ENCODE measurements around the gene ARHGEF11. TPM values are rescaled to one million over a fixed set of nuclear protein-coding genes. Genes with fewer than 3 reads are reported as not detected.
A peak's percentile ranks its signal among the peaks of the same experiment; 100 is the strongest.
"Not testable (repeated sequence)": the region's sequence is repeated elsewhere in the genome, so short reads cannot be mapped to it uniquely, and the experiment has no call there.

The ARHGEF11 gene
- total RNA-seq, 1 donor from 2014 or later = 24.0 TPM

DNA sequence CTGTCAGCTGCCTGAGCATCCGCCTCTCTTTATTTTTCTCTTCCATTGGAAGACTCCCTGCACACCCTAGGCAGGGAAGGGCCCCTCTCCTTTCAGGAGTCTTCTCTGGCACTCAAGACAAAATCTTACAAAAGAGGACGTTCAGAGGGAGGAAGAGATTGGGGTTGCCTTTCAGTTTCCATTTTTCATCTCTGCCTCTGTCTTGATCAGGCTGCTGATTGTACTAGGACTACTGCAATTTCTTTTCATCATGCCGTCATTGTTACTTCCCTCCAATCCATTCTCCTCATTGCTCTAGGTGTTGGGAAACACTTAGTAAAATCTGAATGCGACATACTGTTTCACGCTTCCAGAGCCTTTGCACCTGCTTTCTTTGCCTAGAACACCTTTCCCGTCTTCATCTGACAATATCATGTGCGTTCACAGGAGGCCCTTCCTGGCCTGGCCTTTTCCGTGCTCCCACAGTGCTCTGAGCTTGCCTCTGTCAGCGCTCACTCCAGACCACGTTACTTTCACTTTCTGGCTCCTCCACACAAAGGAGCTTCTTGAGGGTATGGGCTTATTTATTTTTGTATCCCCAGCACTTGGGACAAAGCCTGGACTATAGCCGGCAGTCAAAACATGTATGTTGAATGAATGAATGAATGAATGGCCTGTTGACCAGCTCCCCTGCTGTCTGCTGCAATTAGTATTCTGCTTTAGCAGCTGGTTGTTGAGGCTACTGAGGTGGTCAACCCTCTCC is 114.2 kb downstream of the ARHGEF11 start:
- Histone ChIP-seq H3K27ac (ENCODE audit: low read depth, low read length) (no peak overlapping the region), H3K9ac (ENCODE audit: low read depth in 1 of 3, low read length in 3 of 3) (no peak overlapping the region), H3K4me1 (ENCODE audit: control insufficient read depth in 3 of 3, insufficient read depth in 3 of 3, low read length in 3 of 3) (peaks cover 9 to 18% (median 15%) of the 10 kb centered on the region in 3 donors)

DNA sequence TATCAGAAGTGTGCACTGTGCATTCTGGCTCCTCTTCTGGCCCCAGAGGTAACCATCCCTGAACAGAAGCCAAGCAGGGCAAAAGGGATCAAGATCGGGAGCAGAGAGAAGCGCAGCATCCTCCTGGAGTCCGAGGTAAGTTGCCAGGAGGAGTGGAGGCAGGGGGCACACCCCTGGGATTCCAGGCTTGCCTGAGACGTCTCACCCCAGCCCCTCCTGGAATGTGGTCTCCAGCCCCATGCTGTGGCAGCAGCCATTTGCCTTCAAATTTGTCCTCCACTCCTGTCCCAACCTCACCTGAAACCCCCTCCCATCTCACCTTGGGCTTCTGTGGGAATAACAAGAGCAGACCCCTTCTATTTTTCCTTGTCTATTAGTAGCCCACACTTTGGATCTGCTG is 115.1 kb downstream of the ARHGEF11 start:
- no peak overlapping the region for H3K27ac ChIP-seq (ENCODE audit: low read depth, low read length)
- H3K27me3 ChIP-seq (ENCODE audit: control insufficient read depth in 3 of 3, insufficient read depth in 3 of 3, low read length in 3 of 3) = peaks cover 36 to 42% (median 38%) of the 10 kb centered on the region in 3 donors
- H3K4me3 ChIP-seq (ENCODE audit: low read length in 3 of 3) = no peak overlapping the region
- H3K36me3 ChIP-seq (ENCODE audit: control insufficient read depth in 3 of 3, insufficient read depth in 3 of 3, low read length in 3 of 3) = peaks cover under 1 to 9% (median 5%) of the 10 kb centered on the region in 3 donors
- H3K9ac ChIP-seq (ENCODE audit: low read depth in 1 of 3, low read length in 3 of 3) = no peak overlapping the region
- peaks cover 9 to 18% (median 15%) of the 10 kb centered on the region in 3 donors for H3K4me1 ChIP-seq (ENCODE audit: control insufficient read depth in 3 of 3, insufficient read depth in 3 of 3, low read length in 3 of 3)
- H3K9me3 ChIP-seq (ENCODE audit: control insufficient read depth in 3 of 3, low read length in 3 of 3) = no peaks in the 10 kb centered on the region

More for the DNA sequence above, 114.2 kb downstream of the ARHGEF11 start:
- Histone ChIP-seq H3K36me3 (ENCODE audit: control insufficient read depth in 3 of 3, insufficient read depth in 3 of 3, low read length in 3 of 3) (peaks cover 8 to 16% (median 13%) of the 10 kb centered on the region in 3 donors), H3K27me3 (ENCODE audit: control insufficient read depth in 3 of 3, insufficient read depth in 3 of 3, low read length in 3 of 3) (peaks cover 30 to 34% (median 31%) of the 10 kb centered on the region in 3 donors), H3K9me3 (ENCODE audit: control insufficient read depth in 3 of 3, low read length in 3 of 3) (no peaks in the 10 kb centered on the region), H3K4me3 (ENCODE audit: low read length in 3 of 3) (peak overlapping the region in 1 of 3 donors; percentile 51)

DNA sequence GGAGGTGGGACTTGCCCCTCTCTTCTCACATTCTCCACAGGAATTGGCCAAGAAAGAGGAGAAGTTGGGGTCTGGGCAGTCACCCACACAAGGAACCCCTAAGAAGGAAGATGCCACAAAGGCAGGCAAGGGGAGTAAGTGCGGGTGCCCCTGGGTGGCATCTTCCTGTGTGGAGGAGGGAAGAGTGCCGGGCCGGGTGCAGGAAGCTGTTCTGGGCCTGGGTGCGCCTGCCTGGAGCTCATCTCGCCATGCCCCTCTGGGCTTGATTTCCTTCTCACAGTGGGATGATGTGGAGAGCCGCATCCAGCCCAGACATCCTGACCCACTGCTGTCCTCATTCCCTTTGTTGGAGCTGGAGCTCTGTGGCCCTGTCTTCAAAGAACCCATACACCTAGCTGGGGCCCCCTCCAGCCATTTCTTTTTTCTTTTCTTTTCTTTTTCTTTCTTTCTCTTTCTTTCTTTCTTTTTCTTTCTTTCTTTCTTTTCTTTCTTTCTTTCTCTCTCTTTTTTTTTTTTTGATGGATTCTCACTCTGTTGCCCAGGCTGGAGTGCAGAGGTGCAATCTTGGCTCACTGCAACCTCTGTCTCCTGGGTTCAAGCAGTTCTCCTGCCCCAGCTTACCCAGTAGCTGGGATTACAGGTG is 115.8 kb downstream of the ARHGEF11 start:
- Histone ChIP-seq H3K9ac (ENCODE audit: low read depth in 1 of 3, low read length in 3 of 3) (no peak overlapping the region), H3K36me3 (ENCODE audit: control insufficient read depth in 3 of 3, insufficient read depth in 3 of 3, low read length in 3 of 3) (peaks cover 0 to 4% (median 0%) of the 10 kb centered on the region in 3 donors), H3K9me3 (ENCODE audit: control insufficient read depth in 3 of 3, low read length in 3 of 3) (no peaks in the 10 kb centered on the region), H3K27me3 (ENCODE audit: control insufficient read depth in 3 of 3, insufficient read depth in 3 of 3, low read length in 3 of 3) (peaks cover 44 to 50% (median 46%) of the 10 kb centered on the region in 3 donors), H3K4me3 (ENCODE audit: low read length in 3 of 3) (no peak overlapping the region), H3K4me1 (ENCODE audit: control insufficient read depth in 3 of 3, insufficient read depth in 3 of 3, low read length in 3 of 3) (peaks cover 9 to 18% (median 15%) of the 10 kb centered on the region in 3 donors), H3K27ac (ENCODE audit: low read depth, low read length) (no peak overlapping the region)

DNA sequence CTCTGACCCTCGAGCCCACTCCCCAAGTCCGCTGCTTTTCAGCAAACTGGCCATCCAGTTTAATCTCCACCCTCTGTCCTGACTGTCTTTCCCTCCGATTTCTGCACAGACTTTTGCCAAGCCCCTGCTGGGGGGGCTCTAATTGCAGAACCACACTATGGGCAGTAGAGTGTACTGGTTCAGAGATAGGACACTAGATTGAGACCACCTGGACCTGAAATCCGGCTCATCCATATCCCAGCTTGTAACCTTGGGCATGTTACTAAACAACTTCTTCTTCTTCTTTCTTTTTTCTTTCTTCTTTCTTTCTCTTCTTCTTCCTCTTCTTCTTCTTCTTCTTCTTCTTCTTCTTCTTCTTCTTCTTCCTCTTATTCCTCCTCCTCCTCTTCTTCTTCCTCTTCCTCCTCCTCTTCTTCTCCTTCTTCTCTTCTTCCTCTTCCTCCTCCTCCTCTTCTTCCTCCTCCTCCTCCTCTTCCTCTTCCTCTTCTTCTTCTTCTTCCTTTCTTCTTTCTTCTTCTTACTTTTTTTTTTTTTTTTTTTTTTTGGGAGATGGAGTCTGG is 117.4 kb downstream of the ARHGEF11 start:
- peak overlapping the region in 1 of 3 donors; percentile 15 for H3K4me3 ChIP-seq (ENCODE audit: low read length in 3 of 3)
- H3K9ac ChIP-seq (ENCODE audit: low read depth in 1 of 3, low read length in 3 of 3) = no peak overlapping the region
- no peaks in the 10 kb centered on the region for H3K9me3 ChIP-seq (ENCODE audit: control insufficient read depth in 3 of 3, low read length in 3 of 3)
- H3K4me1 ChIP-seq (ENCODE audit: control insufficient read depth in 3 of 3, insufficient read depth in 3 of 3, low read length in 3 of 3) = peaks cover 15 to 23% (median 19%) of the 10 kb centered on the region in 3 donors
- peaks cover 54 to 64% (median 59%) of the 10 kb centered on the region in 3 donors for H3K27me3 ChIP-seq (ENCODE audit: control insufficient read depth in 3 of 3, insufficient read depth in 3 of 3, low read length in 3 of 3)
- H3K36me3 ChIP-seq (ENCODE audit: control insufficient read depth in 3 of 3, insufficient read depth in 3 of 3, low read length in 3 of 3) = no peaks in the 10 kb centered on the region
- no peak overlapping the region for H3K27ac ChIP-seq (ENCODE audit: low read depth, low read length)

DNA sequence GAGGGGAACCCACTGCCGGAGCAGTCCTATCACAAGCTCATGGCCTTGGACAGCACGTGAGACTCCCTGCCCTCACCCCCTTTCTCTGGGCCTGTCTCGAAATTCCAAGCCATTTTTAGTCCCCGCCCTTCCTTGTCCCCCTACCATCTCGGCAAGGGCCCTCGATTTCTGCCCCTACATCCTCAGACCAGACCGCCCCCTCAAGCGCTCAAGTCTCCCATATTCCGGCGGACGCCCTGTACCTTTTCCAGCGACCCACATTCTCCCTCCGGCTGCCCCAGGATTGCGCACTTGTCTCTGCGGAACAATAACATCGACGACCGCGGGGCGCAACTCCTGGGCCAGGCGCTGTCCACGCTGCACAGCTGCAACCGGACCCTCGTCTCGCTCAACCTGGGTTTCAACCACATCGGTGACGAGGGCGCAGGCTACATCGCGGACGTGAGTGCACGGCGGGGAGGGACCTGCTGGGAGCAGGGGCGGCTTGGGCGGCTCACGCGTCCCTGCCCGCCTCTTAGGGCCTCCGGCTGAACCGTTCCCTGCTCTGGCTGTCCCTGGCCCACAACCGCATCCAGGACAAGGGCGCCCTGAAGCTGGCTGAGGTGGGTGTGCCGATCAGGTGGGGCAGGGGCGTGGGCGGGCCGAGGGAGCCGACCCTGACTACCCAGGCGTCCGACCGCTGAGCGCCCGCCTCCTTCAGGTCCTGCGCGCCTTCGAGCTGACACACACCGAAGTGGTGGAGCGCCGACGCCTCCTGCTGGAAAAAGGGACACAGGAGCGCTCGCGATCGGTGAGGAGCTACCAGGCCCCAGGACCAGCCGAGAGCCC is 118.1 kb downstream of the ARHGEF11 start:
- Histone ChIP-seq H3K9ac (ENCODE audit: low read depth in 1 of 3, low read length in 3 of 3) (peak overlapping the region in 1 of 3 donors; percentile 33), H3K27me3 (ENCODE audit: control insufficient read depth in 3 of 3, insufficient read depth in 3 of 3, low read length in 3 of 3) (peaks cover 61 to 71% (median 66%) of the 10 kb centered on the region in 3 donors), H3K36me3 (ENCODE audit: control insufficient read depth in 3 of 3, insufficient read depth in 3 of 3, low read length in 3 of 3) (no peaks in the 10 kb centered on the region), H3K27ac (ENCODE audit: low read depth, low read length) (no peak overlapping the region), H3K9me3 (ENCODE audit: control insufficient read depth in 3 of 3, low read length in 3 of 3) (no peaks in the 10 kb centered on the region), H3K4me3 (ENCODE audit: low read length in 3 of 3) (peak overlapping the region; percentile 15 to 56 (median 20)), H3K4me1 (ENCODE audit: control insufficient read depth in 3 of 3, insufficient read depth in 3 of 3, low read length in 3 of 3) (peaks cover 15 to 23% (median 19%) of the 10 kb centered on the region in 3 donors)

DNA sequence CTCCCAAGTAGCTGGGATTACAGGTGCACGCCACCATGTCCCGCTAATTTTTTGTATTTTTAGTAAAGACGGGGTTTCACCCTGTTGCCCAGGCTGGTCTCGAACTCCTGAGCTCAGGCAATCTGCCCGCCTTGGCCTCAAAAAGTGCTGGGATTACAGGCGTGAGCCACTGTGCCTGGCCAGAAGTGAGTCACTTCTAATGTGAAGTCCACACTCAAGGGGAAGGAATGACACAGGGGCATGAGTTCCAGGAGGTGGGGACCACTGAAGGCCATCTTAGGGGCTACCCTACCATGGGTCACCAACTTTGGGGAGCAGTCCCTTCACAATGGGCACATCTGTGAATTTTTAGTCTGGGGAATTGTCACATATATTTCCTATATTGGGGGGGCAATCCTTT is 118.8 kb downstream of the ARHGEF11 start:
- H3K36me3 ChIP-seq (ENCODE audit: control insufficient read depth in 3 of 3, insufficient read depth in 3 of 3, low read length in 3 of 3); H3K27ac ChIP-seq (ENCODE audit: low read depth, low read length); H3K9ac ChIP-seq (ENCODE audit: low read depth in 1 of 3, low read length in 3 of 3); H3K4me3 ChIP-seq (ENCODE audit: low read length in 3 of 3); H3K9me3 ChIP-seq (ENCODE audit: control insufficient read depth in 3 of 3, low read length in 3 of 3): not testable (repeated sequence)
- peaks cover 14 to 19% (median 15%) of the 10 kb centered on the region in 3 donors for H3K4me1 ChIP-seq (ENCODE audit: control insufficient read depth in 3 of 3, insufficient read depth in 3 of 3, low read length in 3 of 3)
- peaks cover 68 to 78% (median 71%) of the 10 kb centered on the region in 3 donors for H3K27me3 ChIP-seq (ENCODE audit: control insufficient read depth in 3 of 3, insufficient read depth in 3 of 3, low read length in 3 of 3)

DNA sequence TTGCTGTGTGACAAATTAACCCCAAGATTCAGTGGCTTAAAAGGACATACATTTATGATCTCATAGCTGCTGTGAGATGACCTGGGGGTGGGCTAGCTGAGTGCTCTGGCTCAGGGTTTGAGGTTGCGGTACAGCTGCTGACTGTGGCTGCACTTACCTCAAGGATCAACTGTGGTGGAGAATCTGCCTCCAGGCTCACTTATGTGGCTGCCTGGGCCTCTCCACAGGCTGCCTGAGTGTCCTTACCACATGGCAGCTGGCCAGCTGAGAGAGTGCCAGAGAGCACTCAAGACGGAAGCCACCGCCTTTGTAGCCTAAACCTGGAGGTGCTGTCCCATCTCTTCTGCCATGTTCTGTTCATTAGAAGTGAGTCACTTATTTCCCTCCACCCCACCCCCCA is 119.4 kb downstream of the ARHGEF11 start:
- no peak overlapping the region for H3K9ac ChIP-seq (ENCODE audit: low read depth in 1 of 3, low read length in 3 of 3)
- H3K4me1 ChIP-seq (ENCODE audit: control insufficient read depth in 3 of 3, insufficient read depth in 3 of 3, low read length in 3 of 3) = peaks cover 11 to 15% (median 13%) of the 10 kb centered on the region in 3 donors
- no peak overlapping the region for H3K4me3 ChIP-seq (ENCODE audit: low read length in 3 of 3)
- peaks cover 73 to 84% (median 77%) of the 10 kb centered on the region in 3 donors for H3K27me3 ChIP-seq (ENCODE audit: control insufficient read depth in 3 of 3, insufficient read depth in 3 of 3, low read length in 3 of 3)
- no peaks in the 10 kb centered on the region for H3K9me3 ChIP-seq (ENCODE audit: control insufficient read depth in 3 of 3, low read length in 3 of 3)
- H3K27ac ChIP-seq (ENCODE audit: low read depth, low read length) = no peak overlapping the region
- H3K36me3 ChIP-seq (ENCODE audit: control insufficient read depth in 3 of 3, insufficient read depth in 3 of 3, low read length in 3 of 3) = no peaks in the 10 kb centered on the region

DNA sequence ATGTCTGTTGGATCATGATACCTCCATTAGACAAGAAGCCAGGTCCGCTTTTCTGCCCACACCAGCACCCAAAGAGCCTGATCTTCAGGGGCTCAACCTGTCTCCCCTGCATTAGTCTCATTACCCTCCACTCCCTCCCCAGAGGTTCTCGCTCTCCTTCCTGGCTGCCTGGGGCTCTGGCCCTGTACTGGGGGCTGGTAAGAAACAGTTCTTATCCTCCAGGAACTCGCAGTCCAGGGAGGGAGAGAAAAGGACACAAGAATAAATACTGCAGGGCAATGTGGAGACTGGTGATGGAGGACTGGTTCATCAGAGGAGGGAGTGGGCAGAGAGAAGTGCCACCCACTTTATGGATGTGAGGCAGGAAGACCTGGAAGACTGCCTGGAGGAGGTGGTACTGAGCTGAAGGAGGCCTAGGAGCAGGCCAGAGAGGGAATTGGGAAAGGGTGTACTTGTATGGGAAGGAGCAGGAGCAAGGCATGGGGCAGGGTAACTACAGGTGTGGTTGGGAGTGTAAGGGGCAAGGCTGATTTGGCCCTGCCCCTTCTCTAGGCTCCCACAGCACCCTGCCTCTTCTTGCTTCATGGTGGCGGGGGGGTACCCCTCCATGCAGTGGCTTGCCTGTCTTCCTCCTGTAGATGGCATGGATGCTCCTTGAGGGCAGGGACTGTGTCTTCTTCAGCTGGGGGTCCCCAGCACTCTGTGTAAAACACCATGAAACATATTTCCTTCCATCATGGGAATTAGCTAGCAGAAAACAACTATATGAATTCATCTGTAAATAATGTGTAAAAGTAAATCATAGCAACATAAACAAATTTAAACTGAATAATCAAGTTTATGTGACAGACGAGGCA is 120.2 kb downstream of the ARHGEF11 start:
- peaks cover 13 to 20% (median 18%) of the 10 kb centered on the region in 3 donors for H3K4me1 ChIP-seq (ENCODE audit: control insufficient read depth in 3 of 3, insufficient read depth in 3 of 3, low read length in 3 of 3)
- peaks cover 73 to 88% (median 83%) of the 10 kb centered on the region in 3 donors for H3K27me3 ChIP-seq (ENCODE audit: control insufficient read depth in 3 of 3, insufficient read depth in 3 of 3, low read length in 3 of 3)
- no peak overlapping the region for H3K9ac ChIP-seq (ENCODE audit: low read depth in 1 of 3, low read length in 3 of 3)

More for the DNA sequence above, 120.2 kb downstream of the ARHGEF11 start:
- H3K36me3 ChIP-seq (ENCODE audit: control insufficient read depth in 3 of 3, insufficient read depth in 3 of 3, low read length in 3 of 3) = no peaks in the 10 kb centered on the region
- no peak overlapping the region for H3K27ac ChIP-seq (ENCODE audit: low read depth, low read length)
- no peaks in the 10 kb centered on the region for H3K9me3 ChIP-seq (ENCODE audit: control insufficient read depth in 3 of 3, low read length in 3 of 3)
- H3K4me3 ChIP-seq (ENCODE audit: low read length in 3 of 3) = no peak overlapping the region

All from skeletal muscle tissue (tissue), 4 donors.